Measurements from ENCODE around the gene MYO15A.

The MYO15A gene

DNA sequence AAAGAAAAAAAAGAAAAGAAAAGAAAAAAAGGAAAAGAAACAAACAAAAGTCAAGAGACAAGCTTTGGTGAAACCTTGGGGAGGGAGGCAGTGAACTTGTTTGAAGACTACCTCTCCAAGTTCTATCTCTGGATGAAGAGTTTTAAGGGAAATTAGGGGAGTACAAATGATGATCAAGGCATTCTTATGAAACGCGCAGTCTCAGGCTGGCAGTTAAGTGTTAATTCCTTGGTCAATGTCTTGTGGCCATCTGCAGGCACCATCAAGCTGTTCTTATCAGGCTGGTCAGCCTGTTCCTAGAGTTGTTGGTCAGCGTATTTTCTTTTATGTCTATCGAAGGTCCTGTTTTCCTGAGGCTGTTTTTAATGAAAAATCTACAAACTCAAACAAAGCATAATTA is 29.0 kb upstream of the MYO15A start:
- no peak overlapping the region for H3K27ac ChIP-seq (ENCODE audit: extremely low read depth, low read depth, low read length)
- H3K36me3 ChIP-seq (ENCODE audit: control insufficient read depth in 2 of 2, insufficient read depth in 1 of 2, low read length in 2 of 2) = no peaks in the 10 kb centered on the region
- H3K9me3 ChIP-seq (ENCODE audit: control insufficient read depth, insufficient read depth, low read depth, low read length) = no peaks in the 10 kb centered on the region
- CTCF ChIA-PET = interaction anchor here (1.2 kb wide), 1 partner anchor 10 kb away, joined by 3 read pairs; no protein-coding TSS in a partner anchor
- H3K4me1 ChIP-seq (ENCODE audit: control insufficient read depth, insufficient read depth, low read length) = no peaks in the 10 kb centered on the region
- H3K4me3 ChIP-seq (ENCODE audit: low read depth, low read length) = no peak overlapping the region
- POLR2A ChIA-PET = no interaction called here
- no peak for TF ChIP-seq SP2 (tag by site-specific recombination; IDR thresholded peaks at IDR 0.05)
- TF ChIP-seq, protein P1, sequence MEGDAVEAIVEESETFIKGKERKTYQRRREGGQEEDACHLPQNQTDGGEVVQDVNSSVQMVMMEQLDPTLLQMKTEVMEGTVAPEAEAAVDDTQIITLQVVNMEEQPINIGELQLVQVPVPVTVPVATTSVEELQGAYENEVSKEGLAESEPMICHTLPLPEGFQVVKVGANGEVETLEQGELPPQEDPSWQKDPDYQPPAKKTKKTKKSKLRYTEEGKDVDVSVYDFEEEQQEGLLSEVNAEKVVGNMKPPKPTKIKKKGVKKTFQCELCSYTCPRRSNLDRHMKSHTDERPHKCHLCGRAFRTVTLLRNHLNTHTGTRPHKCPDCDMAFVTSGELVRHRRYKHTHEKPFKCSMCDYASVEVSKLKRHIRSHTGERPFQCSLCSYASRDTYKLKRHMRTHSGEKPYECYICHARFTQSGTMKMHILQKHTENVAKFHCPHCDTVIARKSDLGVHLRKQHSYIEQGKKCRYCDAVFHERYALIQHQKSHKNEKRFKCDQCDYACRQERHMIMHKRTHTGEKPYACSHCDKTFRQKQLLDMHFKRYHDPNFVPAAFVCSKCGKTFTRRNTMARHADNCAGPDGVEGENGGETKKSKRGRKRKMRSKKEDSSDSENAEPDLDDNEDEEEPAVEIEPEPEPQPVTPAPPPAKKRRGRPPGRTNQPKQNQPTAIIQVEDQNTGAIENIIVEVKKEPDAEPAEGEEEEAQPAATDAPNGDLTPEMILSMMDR (tag by site-specific recombination; IDR thresholded peaks at IDR 0.05) = no peak
- no peak for TF ChIP-seq ZNF660 (tag by site-specific recombination; IDR thresholded peaks at IDR 0.05)
- TF ChIP-seq ZSCAN16 (tag by site-specific recombination; IDR thresholded peaks at IDR 0.05) = no peak
- TF ChIP-seq, protein P2, sequence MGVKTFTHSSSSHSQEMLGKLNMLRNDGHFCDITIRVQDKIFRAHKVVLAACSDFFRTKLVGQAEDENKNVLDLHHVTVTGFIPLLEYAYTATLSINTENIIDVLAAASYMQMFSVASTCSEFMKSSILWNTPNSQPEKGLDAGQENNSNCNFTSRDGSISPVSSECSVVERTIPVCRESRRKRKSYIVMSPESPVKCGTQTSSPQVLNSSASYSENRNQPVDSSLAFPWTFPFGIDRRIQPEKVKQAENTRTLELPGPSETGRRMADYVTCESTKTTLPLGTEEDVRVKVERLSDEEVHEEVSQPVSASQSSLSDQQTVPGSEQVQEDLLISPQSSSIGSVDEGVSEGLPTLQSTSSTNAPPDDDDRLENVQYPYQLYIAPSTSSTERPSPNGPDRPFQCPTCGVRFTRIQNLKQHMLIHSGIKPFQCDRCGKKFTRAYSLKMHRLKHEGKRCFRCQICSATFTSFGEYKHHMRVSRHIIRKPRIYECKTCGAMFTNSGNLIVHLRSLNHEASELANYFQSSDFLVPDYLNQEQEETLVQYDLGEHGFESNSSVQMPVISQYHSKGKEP (tag by site-specific recombination; IDR thresholded peaks at IDR 0.05) = no peak
- TF ChIP-seq, protein P3, sequence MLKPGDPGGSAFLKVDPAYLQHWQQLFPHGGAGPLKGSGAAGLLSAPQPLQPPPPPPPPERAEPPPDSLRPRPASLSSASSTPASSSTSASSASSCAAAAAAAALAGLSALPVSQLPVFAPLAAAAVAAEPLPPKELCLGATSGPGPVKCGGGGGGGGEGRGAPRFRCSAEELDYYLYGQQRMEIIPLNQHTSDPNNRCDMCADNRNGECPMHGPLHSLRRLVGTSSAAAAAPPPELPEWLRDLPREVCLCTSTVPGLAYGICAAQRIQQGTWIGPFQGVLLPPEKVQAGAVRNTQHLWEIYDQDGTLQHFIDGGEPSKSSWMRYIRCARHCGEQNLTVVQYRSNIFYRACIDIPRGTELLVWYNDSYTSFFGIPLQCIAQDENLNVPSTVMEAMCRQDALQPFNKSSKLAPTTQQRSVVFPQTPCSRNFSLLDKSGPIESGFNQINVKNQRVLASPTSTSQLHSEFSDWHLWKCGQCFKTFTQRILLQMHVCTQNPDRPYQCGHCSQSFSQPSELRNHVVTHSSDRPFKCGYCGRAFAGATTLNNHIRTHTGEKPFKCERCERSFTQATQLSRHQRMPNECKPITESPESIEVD (tag by site-specific recombination; IDR thresholded peaks at IDR 0.05) = no peak
- no peak for TF ChIP-seq ZNF561 (tag by site-specific recombination; IDR thresholded peaks at IDR 0.05; ENCODE audit: borderline replicate concordance)
- TF ChIP-seq, protein P4, sequence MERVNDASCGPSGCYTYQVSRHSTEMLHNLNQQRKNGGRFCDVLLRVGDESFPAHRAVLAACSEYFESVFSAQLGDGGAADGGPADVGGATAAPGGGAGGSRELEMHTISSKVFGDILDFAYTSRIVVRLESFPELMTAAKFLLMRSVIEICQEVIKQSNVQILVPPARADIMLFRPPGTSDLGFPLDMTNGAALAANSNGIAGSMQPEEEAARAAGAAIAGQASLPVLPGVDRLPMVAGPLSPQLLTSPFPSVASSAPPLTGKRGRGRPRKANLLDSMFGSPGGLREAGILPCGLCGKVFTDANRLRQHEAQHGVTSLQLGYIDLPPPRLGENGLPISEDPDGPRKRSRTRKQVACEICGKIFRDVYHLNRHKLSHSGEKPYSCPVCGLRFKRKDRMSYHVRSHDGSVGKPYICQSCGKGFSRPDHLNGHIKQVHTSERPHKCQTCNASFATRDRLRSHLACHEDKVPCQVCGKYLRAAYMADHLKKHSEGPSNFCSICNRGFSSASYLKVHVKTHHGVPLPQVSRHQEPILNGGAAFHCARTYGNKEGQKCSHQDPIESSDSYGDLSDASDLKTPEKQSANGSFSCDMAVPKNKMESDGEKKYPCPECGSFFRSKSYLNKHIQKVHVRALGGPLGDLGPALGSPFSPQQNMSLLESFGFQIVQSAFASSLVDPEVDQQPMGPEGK (tag by site-specific recombination; IDR thresholded peaks at IDR 0.05) = no peak
- no peak for TF ChIP-seq HOXC10 (CRISPR knock-in tag; IDR thresholded peaks at IDR 0.05)
- TF ChIP-seq, protein P5, sequence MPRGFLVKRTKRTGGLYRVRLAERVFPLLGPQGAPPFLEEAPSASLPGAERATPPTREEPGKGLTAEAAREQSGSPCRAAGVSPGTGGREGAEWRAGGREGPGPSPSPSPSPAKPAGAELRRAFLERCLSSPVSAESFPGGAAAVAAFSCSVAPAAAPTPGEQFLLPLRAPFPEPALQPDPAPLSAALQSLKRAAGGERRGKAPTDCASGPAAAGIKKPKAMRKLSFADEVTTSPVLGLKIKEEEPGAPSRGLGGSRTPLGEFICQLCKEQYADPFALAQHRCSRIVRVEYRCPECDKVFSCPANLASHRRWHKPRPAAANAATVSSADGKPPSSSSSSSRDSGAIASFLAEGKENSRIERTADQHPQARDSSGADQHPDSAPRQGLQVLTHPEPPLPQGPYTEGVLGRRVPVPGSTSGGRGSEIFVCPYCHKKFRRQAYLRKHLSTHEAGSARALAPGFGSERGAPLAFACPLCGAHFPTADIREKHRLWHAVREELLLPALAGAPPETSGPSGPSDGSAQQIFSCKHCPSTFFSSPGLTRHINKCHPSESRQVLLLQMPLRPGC (tag by site-specific recombination; IDR thresholded peaks at IDR 0.05) = no peak
- TF ChIP-seq SP3 (tag by site-specific recombination; IDR thresholded peaks at IDR 0.05) = no peak

DNA sequence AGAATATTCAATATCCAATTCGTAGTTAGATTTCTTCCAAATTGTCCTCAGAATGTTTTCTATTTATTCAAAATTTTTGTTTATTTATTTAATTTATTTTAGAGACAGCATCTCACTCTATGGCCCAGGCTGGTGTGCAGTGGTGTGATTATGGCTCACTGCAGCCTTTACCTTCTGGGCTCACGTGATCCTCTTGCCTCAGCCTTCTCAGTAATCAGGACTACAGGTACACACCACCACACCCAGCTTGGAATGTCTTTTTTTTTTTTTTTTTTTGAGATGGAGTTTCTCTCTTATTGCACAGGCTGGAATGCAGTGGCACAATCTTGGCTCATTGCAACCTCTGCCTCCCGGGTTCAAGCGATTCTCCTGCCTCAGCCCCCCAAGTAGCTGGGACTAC is 24.3 kb upstream of the MYO15A start:
- CTCF ChIA-PET = no interaction called here
- Histone ChIP-seq H3K36me3 (ENCODE audit: control insufficient read depth in 2 of 2, insufficient read depth in 1 of 2, low read length in 2 of 2) (no peaks in the 10 kb centered on the region), H3K4me1 (ENCODE audit: control insufficient read depth, insufficient read depth, low read length) (peaks cover 3% of the 10 kb centered on the region; the same call in 1 of the 2 replicates), H3K9me3 (ENCODE audit: control insufficient read depth, insufficient read depth, low read depth, low read length) (no peaks in the 10 kb centered on the region), H3K27ac (ENCODE audit: extremely low read depth, low read depth, low read length) (no peak overlapping the region), H3K4me3 (ENCODE audit: low read depth, low read length) (no peak overlapping the region)
- TF ChIP-seq, protein P6, sequence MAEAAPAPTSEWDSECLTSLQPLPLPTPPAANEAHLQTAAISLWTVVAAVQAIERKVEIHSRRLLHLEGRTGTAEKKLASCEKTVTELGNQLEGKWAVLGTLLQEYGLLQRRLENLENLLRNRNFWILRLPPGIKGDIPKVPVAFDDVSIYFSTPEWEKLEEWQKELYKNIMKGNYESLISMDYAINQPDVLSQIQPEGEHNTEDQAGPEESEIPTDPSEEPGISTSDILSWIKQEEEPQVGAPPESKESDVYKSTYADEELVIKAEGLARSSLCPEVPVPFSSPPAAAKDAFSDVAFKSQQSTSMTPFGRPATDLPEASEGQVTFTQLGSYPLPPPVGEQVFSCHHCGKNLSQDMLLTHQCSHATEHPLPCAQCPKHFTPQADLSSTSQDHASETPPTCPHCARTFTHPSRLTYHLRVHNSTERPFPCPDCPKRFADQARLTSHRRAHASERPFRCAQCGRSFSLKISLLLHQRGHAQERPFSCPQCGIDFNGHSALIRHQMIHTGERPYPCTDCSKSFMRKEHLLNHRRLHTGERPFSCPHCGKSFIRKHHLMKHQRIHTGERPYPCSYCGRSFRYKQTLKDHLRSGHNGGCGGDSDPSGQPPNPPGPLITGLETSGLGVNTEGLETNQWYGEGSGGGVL (tag by site-specific recombination; IDR thresholded peaks at IDR 0.05) = no peak
- TF ChIP-seq ZNF600 (tag by site-specific recombination; IDR thresholded peaks at IDR 0.05) (no peak), ZEB2 (tag by site-specific recombination; IDR thresholded peaks at IDR 0.05) (no peak), SALL2 (tag by site-specific recombination; IDR thresholded peaks at IDR 0.05; ENCODE audit: borderline replicate concordance) (no peak), ZNF140 (tag by site-specific recombination; IDR thresholded peaks at IDR 0.05) (no peak)
- TF ChIP-seq, protein P7, sequence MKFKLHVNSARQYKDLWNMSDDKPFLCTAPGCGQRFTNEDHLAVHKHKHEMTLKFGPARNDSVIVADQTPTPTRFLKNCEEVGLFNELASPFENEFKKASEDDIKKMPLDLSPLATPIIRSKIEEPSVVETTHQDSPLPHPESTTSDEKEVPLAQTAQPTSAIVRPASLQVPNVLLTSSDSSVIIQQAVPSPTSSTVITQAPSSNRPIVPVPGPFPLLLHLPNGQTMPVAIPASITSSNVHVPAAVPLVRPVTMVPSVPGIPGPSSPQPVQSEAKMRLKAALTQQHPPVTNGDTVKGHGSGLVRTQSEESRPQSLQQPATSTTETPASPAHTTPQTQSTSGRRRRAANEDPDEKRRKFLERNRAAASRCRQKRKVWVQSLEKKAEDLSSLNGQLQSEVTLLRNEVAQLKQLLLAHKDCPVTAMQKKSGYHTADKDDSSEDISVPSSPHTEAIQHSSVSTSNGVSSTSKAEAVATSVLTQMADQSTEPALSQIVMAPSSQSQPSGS (tag by site-specific recombination; IDR thresholded peaks at IDR 0.05; ENCODE audit: low read depth) = no peak
- POLR2A ChIA-PET = interaction anchor here (0.7 kb wide), 1 partner anchor 13 kb away, joined by 6 read pairs; no protein-coding TSS in a partner anchor

Measured in HEK293 (cell line).